GM12874 (cell line): ENCODE data around the gene NCK1.

Experiments used
- TF ChIP-seq, protein P1 (sequence below): IDR thresholded peaks from 2 replicates; pipeline ENCODE4 v1.5.1; 2011; ENCODE audit warnings: low read depth, mild to moderate bottlenecking, control low read depth, low read length, moderate library complexity; ENCODE audit not compliant: insufficient read depth

Gene NCK1

DNA sequence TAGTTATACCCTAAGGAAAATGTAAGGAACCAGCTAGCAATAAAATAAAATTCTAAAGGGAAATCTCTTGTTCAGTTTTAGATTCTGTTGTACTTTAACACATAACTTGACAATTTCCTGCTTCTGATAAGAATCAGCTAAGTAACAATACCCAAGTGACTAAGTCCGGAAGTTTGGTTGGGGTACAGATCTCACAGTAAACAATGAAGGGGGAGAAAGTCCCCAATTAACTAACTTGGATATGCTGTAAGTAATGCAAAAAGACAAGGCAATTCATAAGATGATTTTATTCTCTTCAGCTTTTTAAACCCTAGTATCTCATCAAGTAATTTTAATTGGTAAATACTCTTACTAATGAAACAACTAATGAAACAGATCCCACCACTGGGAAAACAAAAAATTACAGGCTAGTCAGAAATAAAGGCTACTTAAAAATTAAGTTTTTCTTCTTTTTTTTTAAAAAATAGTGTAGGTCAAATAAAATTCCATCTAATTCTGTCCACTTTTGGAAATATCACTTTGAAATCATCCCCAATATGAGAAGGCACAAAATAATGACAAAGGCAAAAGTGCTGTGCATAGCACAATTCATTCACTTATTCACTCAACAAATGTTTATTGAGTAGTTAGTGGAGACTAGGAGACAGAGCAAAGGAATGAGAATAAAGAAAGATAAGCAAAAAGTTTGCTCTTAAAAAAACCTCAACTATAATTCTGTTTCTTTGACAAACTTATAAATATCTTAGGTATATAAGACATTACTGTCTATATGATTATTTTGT is 58.0 kb downstream of the NCK1 start:
- TF ChIP-seq, protein P1, sequence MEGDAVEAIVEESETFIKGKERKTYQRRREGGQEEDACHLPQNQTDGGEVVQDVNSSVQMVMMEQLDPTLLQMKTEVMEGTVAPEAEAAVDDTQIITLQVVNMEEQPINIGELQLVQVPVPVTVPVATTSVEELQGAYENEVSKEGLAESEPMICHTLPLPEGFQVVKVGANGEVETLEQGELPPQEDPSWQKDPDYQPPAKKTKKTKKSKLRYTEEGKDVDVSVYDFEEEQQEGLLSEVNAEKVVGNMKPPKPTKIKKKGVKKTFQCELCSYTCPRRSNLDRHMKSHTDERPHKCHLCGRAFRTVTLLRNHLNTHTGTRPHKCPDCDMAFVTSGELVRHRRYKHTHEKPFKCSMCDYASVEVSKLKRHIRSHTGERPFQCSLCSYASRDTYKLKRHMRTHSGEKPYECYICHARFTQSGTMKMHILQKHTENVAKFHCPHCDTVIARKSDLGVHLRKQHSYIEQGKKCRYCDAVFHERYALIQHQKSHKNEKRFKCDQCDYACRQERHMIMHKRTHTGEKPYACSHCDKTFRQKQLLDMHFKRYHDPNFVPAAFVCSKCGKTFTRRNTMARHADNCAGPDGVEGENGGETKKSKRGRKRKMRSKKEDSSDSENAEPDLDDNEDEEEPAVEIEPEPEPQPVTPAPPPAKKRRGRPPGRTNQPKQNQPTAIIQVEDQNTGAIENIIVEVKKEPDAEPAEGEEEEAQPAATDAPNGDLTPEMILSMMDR: no peak

DNA sequence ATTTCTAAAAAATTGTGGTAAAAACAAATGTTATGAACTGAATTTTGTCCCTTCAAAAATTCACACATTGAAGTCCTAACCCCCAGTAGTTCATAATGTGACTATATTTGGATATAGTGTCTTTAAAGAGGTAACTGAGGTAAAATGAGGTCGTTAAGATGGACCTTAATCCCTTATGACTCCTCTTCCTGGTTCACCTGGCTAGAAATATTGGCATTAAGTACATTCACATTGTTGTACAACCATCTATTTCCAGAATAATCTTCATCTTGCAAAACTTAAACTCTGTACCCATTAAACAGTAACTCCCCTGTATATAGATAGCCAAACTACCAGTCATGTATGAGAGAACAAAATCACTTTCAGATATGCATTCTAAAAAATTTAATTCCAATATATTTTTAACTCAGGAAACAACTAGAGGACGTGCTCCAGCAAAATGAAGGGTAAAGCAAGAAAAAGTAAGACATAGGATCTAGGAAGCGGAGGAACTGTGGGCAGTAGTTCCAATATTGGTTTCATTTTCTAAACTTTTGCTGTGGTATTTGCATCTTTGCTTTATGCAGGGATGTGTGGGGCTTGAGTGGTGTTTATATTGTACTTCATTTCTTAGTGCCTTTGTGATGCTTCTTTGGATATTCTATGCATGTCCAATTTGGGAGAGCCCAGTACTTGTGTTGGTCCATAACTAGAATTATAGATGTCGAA is 59.0 kb downstream of the NCK1 start:
- TF ChIP-seq, protein P1: no peak

DNA sequence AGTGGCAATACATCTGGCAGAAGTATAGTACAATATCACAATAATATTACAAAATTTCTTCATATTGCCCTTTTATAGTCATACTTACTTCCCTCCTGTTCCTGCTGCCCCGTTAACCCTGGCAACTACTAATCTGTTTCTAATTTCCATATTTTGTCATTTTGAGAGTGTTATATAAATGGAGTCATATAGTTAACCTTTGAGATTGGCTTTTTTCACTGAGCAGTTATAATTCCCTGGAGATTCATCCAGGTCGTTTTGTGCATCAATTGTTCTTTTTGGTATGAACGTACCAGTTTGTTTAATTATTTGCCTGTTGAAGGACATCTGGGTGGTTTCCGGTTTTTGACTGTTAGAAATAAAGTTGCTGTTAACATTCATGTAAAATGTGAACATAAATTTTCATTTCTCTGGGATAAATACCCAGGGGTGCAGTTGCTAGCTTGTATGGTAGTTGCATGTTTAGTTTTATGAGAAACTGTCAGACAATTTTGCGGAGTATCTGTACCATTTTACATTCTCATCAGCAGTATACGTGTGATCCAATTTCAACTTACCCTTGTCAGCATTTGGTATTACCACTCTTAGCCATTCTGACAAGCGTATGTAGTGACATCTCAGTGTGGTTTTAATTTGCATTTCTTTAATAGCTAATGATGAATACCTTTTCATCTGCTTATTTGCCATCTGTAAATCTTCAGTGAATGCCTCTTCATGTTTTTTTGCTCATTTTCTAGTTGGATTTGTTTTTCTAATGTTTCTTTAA is 63.6 kb downstream of the NCK1 start:
- TF ChIP-seq, protein P1: no peak

DNA sequence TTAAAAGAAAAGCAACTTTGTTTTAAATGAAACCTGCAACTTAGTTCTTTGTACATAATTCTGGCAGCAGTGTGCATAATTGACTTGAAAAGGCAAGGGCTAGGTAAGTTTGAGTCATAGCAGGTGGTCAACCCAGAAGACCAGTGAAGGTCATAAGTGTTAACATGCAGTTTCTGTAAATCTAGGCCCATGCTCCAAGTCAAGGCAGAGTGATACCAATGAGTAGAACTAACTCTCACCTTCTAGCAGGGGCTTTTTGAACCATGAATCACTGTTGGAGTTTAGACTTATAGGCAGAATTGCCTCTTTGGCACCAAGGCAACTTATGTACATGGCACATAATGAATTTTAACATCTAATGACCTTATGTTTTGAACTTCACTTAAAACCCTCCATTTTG is 66.2 kb downstream of the NCK1 start:
- TF ChIP-seq, protein P1: no peak

DNA sequence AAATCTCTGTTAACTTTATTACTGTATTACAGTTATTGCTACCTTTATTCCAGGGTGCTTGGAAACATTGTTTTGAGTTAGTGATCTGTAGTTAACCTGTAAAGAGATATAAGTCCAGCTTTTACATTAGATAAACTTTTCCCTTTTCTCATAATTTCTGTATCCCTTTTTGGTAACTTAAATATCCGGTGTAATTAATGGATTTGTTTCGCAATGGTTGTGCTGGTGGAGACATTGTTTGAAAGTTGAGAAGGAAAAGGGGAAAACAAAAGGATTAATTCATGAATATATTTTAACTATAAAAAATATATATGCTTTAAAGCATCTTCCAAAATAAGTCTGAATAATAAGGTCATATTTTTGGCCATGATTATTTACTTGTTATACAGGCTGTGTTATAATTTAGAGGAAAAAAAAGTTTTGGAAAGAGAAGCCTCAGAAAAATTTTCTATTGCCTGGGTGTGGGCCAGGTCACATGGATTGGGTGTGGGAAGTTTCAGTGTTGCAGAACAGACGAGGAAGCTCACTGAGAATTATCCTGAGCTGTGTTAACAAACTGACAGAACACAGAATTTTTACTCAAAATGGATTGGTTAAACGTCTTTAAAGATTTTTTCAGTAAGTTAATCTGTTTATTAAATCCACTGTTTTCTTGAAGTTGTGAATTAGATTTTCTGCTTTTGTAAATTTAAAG is 68.1 kb downstream of the NCK1 start:
- TF ChIP-seq, protein P1: no peak

DNA sequence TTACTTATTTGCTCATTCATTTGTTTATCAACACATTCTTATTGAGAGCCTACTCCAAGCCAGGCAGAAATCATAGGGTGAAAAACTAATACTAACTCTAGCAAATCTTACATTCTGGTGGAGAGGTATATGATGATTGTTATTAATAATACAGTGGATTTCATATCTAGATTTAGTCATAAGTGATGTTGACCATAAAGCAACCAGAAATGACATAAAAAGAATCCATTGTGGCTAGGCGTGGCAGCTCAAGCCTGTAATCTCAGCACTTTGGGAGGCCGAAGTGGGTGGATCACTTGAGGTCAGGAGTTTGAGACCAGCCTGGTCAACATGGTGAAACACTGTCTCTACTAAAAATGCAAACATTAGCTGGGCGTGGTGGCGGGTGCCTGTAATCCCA is 69.6 kb downstream of the NCK1 start:
- TF ChIP-seq, protein P1: no peak
